Spleen (tissue), 11 donors: ENCODE measurements around the gene CR2. TPM values are rescaled to one million over a fixed set of nuclear protein-coding genes. Genes with fewer than 3 reads are reported as not detected.

ENCODE experiments used
- DNase-seq: peaks from one replicate; pipeline ENCODE4 v3.0.0-alpha.2; 2020
- H3K27ac ChIP-seq, 8 donors: fragments of 200-600 bp; sonication (generic) in 7 of 8; 1 replicate in 4 of 8; 2 replicates in 4 of 8; pipeline versions ENCODE4 v1.5.0 to v1.8.0; 2016 to 2021; ENCODE audit warnings: inconsistent platforms in 4 of 8, mild to moderate bottlenecking in 4 of 8, moderate library complexity in 1 of 8
- H3K27me3 ChIP-seq, 7 donors: fragments of 200-600 bp; sonication (generic) in 6 of 7; replicated peaks in 1 of 7; 1 replicate in 4 of 7; 2 replicates in 3 of 7; pipeline versions ENCODE4 v1.5.0 to v1.8.0; 2016 to 2021; ENCODE audit warnings: inconsistent platforms in 3 of 7, mild to moderate bottlenecking in 1 of 7
- H3K36me3 ChIP-seq, 6 donors: fragments of 200-600 bp; sonication (generic) in 5 of 6; 1 replicate in 4 of 6; 2 replicates in 2 of 6; pipeline versions ENCODE4 v1.5.0 to v1.8.0; 2016 to 2021; ENCODE audit warnings: inconsistent platforms in 2 of 6
- H3K4me1 ChIP-seq, 6 donors: fragments of 200-600 bp; sonication (generic) in 5 of 6; 1 replicate in 3 of 6; 2 replicates in 3 of 6; pipeline versions ENCODE4 v1.5.0 to v1.8.0; 2016 to 2021; ENCODE audit warnings: inconsistent platforms in 3 of 6
- H3K4me3 ChIP-seq, 8 donors: fragments of 200-600 bp; sonication (generic) in 7 of 8; 1 replicate in 4 of 8; 2 replicates in 4 of 8; pipeline versions ENCODE4 v1.5.0 to v1.8.0; 2016 to 2021; ENCODE audit warnings: inconsistent platforms in 4 of 8, mild to moderate bottlenecking in 4 of 8, moderate library complexity in 2 of 8
- H3K9me3 ChIP-seq, 8 donors: fragments of 200-600 bp; sonication (generic) in 7 of 8; 1 replicate in 4 of 8; 2 replicates in 4 of 8; pipeline versions ENCODE4 v1.5.0 to v1.8.0; 2016 to 2021; ENCODE audit warnings: inconsistent platforms in 4 of 8
- CTCF ChIP-seq, 11 experiments: fragments of 200-600 bp in 7 of 11; fragments of 450-650 bp in 4 of 11; sonication (generic) in 4 of 11; IDR thresholded peaks in 8 of 11; conservative IDR thresholded peaks in 3 of 11; 1 replicate in 7 of 11; 2 replicates in 4 of 11; pipeline versions ENCODE4 v1.4.0 to v1.8.0; 2016 to 2021; ENCODE audit warnings: antibody characterized with exemption in 11 of 11, inconsistent platforms in 4 of 11, mild to moderate bottlenecking in 1 of 11
- POLR2A ChIP-seq, 3 donors: fragments of 450-650 bp; IDR thresholded peaks; one replicate each; pipeline ENCODE4 v1.5.1; 2017; ENCODE audit warnings: antibody characterized with exemption in 3 of 3, mild to moderate bottlenecking in 1 of 3
- POLR2AphosphoS5 ChIP-seq, 3 donors: sonication (generic); formaldehyde crosslinking; IDR thresholded peaks; one replicate each; pipeline ENCODE4 v1.5.1; 2017; ENCODE audit warnings: antibody characterized with exemption in 3 of 3
- WGBS, 5 donors: extraction: QIAGEN DNeasy Blood & Tissue Kit in 3 of 5; methylation state at CpG; one replicate each; pipeline versions ENCODE4 v1.1.5 to v1.1.7; 2013 to 2018; 5-methylcytosine and 5-hydroxymethylcytosine counted together
- intact Hi-C: fragments of 100-400 bp; cut with DNase I; formaldehyde crosslinking; loops from one replicate; pipeline ENCODE4 v1.15.0; 2023; ENCODE audit warnings: low total_unique reads
- polyA plus RNA-seq, 3 donors: library from polyadenylated mRNA; stranded (reverse); fragments of 200-250 nt; gene quantifications; one replicate each; pipeline ENCODE4 v1.2.1, GENCODE V29; 2013
- total RNA-seq, 7 donors: library from RNA; depleted of rRNA in 3 of 7; stranded (reverse); fragments of >200 nt in 3 of 7; fragmentation: NEBNext Ultra II Directional in 4 of 7; extraction: Animal tissue kit (Norgen Biotek cat#: 25700) in 4 of 7; gene quantifications; one replicate each; pipeline versions ENCODE4 v1.1.0 to v1.2.1, GENCODE V29; 2016 to 2021
- donor health status: healthy with polysubstance abuse.
- donor health status: DM: no; HTN: no; CAD: no; lungs with moderate emphysema.
- donor health status: DM: no; HTN: no; CAD: no.
- donor health status: Bipolar disorder and iron deficiency.
- donor health status: healthy.
- donor health status: DM: no; HTN: no; CAD: no.
- donor health status: DM: yes; HTN: yes; CAD: no.

CR2 gene
- total and polyA plus RNA-seq, 10 donors, result 87.2 to 284 (median 140) TPM

- H3K9me3 ChIP-seq, result peaks cover 3 to 37% (median 21%) of the 10 kb centered on the region in 8 donors
- 21 to 57% (median 44%) methylated on average over 1 of the region's 1 CpG for WGBS, 5 donors
- peaks cover 0 to 9% (median 0%) of the 10 kb centered on the region in 7 donors for H3K27me3 ChIP-seq
- no peak for DNase-seq
- TF ChIP-seq POLR2A (IDR thresholded peaks at IDR 0.05) (no peak), CTCF (IDR thresholded peaks at IDR 0.05 in 8 of 11, conservative IDR thresholded peaks at IDR 0.05 in 3 of 11) (no peak), POLR2AphosphoS5 (IDR thresholded peaks at IDR 0.05) (no peak)
- H3K4me3 ChIP-seq, result no peak overlapping the region
- peak overlapping the region in 2 of 8 donors; percentile 9 to 34 for H3K27ac ChIP-seq
- no peaks in the 10 kb centered on the region for H3K36me3 ChIP-seq
- intact Hi-C loops, result no loop called here
- peaks cover 15 to 59% (median 48%) of the 10 kb centered on the region in 6 donors for H3K4me1 ChIP-seq
Measured at GRCh38 chr1:207418351-207418750, 35.8 kb upstream of the CR2 start.

- DNase-seq, result no peak
- 84 to 98% (median 95%) methylated on average over 1 of the region's 1 CpG for WGBS, 5 donors
- Histone ChIP-seq H3K36me3 (no peaks in the 10 kb centered on the region), H3K27me3 (peaks cover 0 to 22% (median 0%) of the 10 kb centered on the region in 7 donors), H3K4me1 (peaks cover 8 to 59% (median 40%) of the 10 kb centered on the region in 6 donors), H3K4me3 (no peak overlapping the region), H3K27ac (no peak overlapping the region), H3K9me3 (peaks cover 3 to 37% (median 21%) of the 10 kb centered on the region in 8 donors)
- no peak for TF ChIP-seq CTCF (IDR thresholded peaks at IDR 0.05 in 8 of 11, conservative IDR thresholded peaks at IDR 0.05 in 3 of 11)
- TF ChIP-seq POLR2AphosphoS5 (IDR thresholded peaks at IDR 0.05), result no peak
- TF ChIP-seq POLR2A (IDR thresholded peaks at IDR 0.05), result no peak
- intact Hi-C loops, result no loop called here
Measured at GRCh38 chr1:207420109-207420508, 34.0 kb upstream of the CR2 start.

- no peak overlapping the region for H3K27ac ChIP-seq
- intact Hi-C loops, result no loop called here
- 89 to 93% (median 92%) methylated on average over 9 of the region's 9 CpGs for WGBS, 5 donors
Measured at GRCh38 chr1:207421078-207421477, 33.0 kb upstream of the CR2 start.

More at GRCh38 chr1:207421078-207421477, 33.0 kb upstream of the CR2 start:
- H3K27me3 ChIP-seq, result peaks cover 0 to 22% (median 0%) of the 10 kb centered on the region in 7 donors
- H3K36me3 ChIP-seq, result no peaks in the 10 kb centered on the region
- H3K4me3 ChIP-seq, result no peak overlapping the region
- H3K4me1 ChIP-seq, result peaks cover 4 to 54% (median 33%) of the 10 kb centered on the region in 6 donors
- DNase-seq, result no peak
- TF ChIP-seq POLR2A (IDR thresholded peaks at IDR 0.05) (no peak), POLR2AphosphoS5 (IDR thresholded peaks at IDR 0.05) (no peak), CTCF (IDR thresholded peaks at IDR 0.05 in 8 of 11, conservative IDR thresholded peaks at IDR 0.05 in 3 of 11) (no peak)
- H3K9me3 ChIP-seq, result peaks cover 3 to 37% (median 21%) of the 10 kb centered on the region in 8 donors
